Panc1 (cell line): Measurements from ENCODE around the gene APOBEC2. TPM values are rescaled to one million over a fixed set of nuclear protein-coding genes. Genes with fewer than 3 reads are reported as not detected.

ENCODE experiments used
- ATAC-seq: fragments of 200-7000 bp; cut with Tn5 transposase; 2 replicates; pipeline ENCODE4 v1.9.1; 2020; ENCODE audit warnings: mild to moderate bottlenecking, moderate library complexity
- BruUV-seq: library from RNA; stranded (reverse); fragments of 400-500 nt; replicated peaks from 2 replicates; lab custom pipeline; 2021; lab: Mats Ljungman, UMichigan
- CTCF ChIA-PET: fragments of 300-600 bp; sonication (Branson Sonifier 250); formaldehyde crosslinking; loops from one replicate; lab custom pipeline; 2022; ENCODE audit warnings: antibody characterized with exemption; lab: Charles Lee
- POLR2A ChIA-PET: fragments of 300-600 bp; sonication (Branson Sonifier 250); formaldehyde crosslinking; loops from one replicate; lab custom pipeline; 2022; ENCODE audit warnings: antibody characterized with exemption; lab: Charles Lee
- DNase-seq: peaks from one replicate; pipeline ENCODE4 v3.0.0-alpha.2; 2010; ENCODE audit warnings: low read depth, low spot score
- H3K27ac ChIP-seq: 2 replicates; pipeline ENCODE4 v1.5.1; 2011; ENCODE audit warnings: mild to moderate bottlenecking, low read length, inconsistent platforms
- H3K27me3 ChIP-seq: fragments of 200-500 bp; sonication (Bioruptor generic); 2 replicates; pipeline ENCODE4 v1.6.0; 2014; ENCODE audit warnings: low read length, inconsistent platforms; ENCODE audit not compliant: control insufficient read depth, insufficient read depth
- H3K36me3 ChIP-seq: fragments of 200-500 bp; sonication (Bioruptor generic); 2 replicates; pipeline ENCODE4 v1.5.1; 2014; ENCODE audit warnings: inconsistent platforms, mild to moderate bottlenecking, low read length, moderate library complexity; ENCODE audit not compliant: control insufficient read depth, insufficient read depth
- H3K4me1 ChIP-seq: 2 replicates; pipeline ENCODE4 v1.5.1; 2011; ENCODE audit warnings: inconsistent platforms, mild to moderate bottlenecking, low read length, moderate library complexity; ENCODE audit not compliant: control insufficient read depth, insufficient read depth
- H3K4me3 ChIP-seq, 2 experiments: 2 replicates each; pipeline ENCODE4 v1.5.1; 2011 to 2012; ENCODE audit warnings: low read depth in 2 of 2, low read length in 2 of 2, mild to moderate bottlenecking in 2 of 2, inconsistent platforms in 1 of 2, moderate library complexity in 1 of 2
- H3K9me3 ChIP-seq: fragments of 200-500 bp; sonication (Bioruptor generic); 2 replicates; pipeline ENCODE4 v1.5.1; 2014; ENCODE audit warnings: low read depth, mild to moderate bottlenecking, inconsistent platforms, low read length, moderate library complexity; ENCODE audit not compliant: control insufficient read depth, insufficient read depth
- POLR2AphosphoS5 ChIP-seq: IDR thresholded peaks from 2 replicates; pipeline ENCODE4 v1.6.1; 2012; ENCODE audit warnings: mild to moderate bottlenecking, low read depth, low read length, moderate library complexity
- SIN3A ChIP-seq: IDR thresholded peaks from 2 replicates; pipeline ENCODE4 v1.6.1; 2012; ENCODE audit warnings: low read depth, mild to moderate bottlenecking, low read length, moderate library complexity, borderline replicate concordance; ENCODE audit not compliant: insufficient read depth
- TCF7L2 ChIP-seq: IDR thresholded peaks from 2 replicates; pipeline ENCODE4 v1.6.1; 2011; ENCODE audit warnings: mild to moderate bottlenecking, low read depth, low read length, inconsistent platforms
- in situ Hi-C: cut with HindIII; loops from 2 replicates; pipeline ENCODE4 v1.10.0; 2016; ENCODE audit warnings: low sequenced_read_pairs, low pct_unique_long_range_greater_than_20kb
- intact Hi-C: fragments of 100-400 bp; cut with micrococcal nuclease; formaldehyde crosslinking; loops from one replicate; pipeline ENCODE4 v1.10.0; 2022; ENCODE audit not compliant: unreplicated experiment
- total RNA-seq: library from RNA; stranded (reverse); gene quantifications from one replicate; pipeline ENCODE4 v1.2.1, GENCODE V29; 2021; ENCODE audit not compliant: unreplicated experiment
- TF ChIP-seq, protein P1 (sequence below), 2 experiments: IDR thresholded peaks; 2 replicates each; pipeline ENCODE4 v1.6.1; 2011 to 2012; ENCODE audit warnings: low read depth in 2 of 2, control low read depth in 1 of 2, low read length in 1 of 2, mild to moderate bottlenecking in 1 of 2, moderate library complexity in 1 of 2; ENCODE audit not compliant: insufficient read depth in 1 of 2
- TF ChIP-seq, protein P2 (sequence below): fragments of 450-650 bp; IDR thresholded peaks from 2 replicates; pipeline ENCODE4 v1.5.1; 2017; ENCODE audit warnings: mild to moderate bottlenecking

Gene APOBEC2
- total RNA-seq, 1 experiment from 2014 or later = not detected

- no peak overlapping the region for H3K27ac ChIP-seq
- no peak overlapping the region for H3K4me3 ChIP-seq
- DNase-seq (no peak), ATAC-seq (no peak)
- no peaks in the 10 kb centered on the region for H3K27me3 ChIP-seq
- ChIA-PET POLR2A (no interaction called here), CTCF (no interaction called here)
- intact Hi-C loops (loop anchor here (10.0 kb wide), 1 partner anchor 64 kb away; the partner anchor contains the start of gene TREM2), in situ Hi-C loops (no loop called here)
- H3K4me1 ChIP-seq = no peaks in the 10 kb centered on the region
- BruUV-seq = no TSS peak
- peaks cover 27% of the 10 kb centered on the region for H3K36me3 ChIP-seq
- no peak for TF ChIP-seq SIN3A
- no peak for TF ChIP-seq POLR2AphosphoS5
- TF ChIP-seq, protein P1, sequence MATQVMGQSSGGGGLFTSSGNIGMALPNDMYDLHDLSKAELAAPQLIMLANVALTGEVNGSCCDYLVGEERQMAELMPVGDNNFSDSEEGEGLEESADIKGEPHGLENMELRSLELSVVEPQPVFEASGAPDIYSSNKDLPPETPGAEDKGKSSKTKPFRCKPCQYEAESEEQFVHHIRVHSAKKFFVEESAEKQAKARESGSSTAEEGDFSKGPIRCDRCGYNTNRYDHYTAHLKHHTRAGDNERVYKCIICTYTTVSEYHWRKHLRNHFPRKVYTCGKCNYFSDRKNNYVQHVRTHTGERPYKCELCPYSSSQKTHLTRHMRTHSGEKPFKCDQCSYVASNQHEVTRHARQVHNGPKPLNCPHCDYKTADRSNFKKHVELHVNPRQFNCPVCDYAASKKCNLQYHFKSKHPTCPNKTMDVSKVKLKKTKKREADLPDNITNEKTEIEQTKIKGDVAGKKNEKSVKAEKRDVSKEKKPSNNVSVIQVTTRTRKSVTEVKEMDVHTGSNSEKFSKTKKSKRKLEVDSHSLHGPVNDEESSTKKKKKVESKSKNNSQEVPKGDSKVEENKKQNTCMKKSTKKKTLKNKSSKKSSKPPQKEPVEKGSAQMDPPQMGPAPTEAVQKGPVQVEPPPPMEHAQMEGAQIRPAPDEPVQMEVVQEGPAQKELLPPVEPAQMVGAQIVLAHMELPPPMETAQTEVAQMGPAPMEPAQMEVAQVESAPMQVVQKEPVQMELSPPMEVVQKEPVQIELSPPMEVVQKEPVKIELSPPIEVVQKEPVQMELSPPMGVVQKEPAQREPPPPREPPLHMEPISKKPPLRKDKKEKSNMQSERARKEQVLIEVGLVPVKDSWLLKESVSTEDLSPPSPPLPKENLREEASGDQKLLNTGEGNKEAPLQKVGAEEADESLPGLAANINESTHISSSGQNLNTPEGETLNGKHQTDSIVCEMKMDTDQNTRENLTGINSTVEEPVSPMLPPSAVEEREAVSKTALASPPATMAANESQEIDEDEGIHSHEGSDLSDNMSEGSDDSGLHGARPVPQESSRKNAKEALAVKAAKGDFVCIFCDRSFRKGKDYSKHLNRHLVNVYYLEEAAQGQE (IDR thresholded peaks at IDR 0.05; ENCODE audit: insufficient read depth in 1 of 2, low read depth in 2 of 2, low read length in 1 of 2) = no peak
- TF ChIP-seq TCF7L2 = no peak
- TF ChIP-seq, protein P2, sequence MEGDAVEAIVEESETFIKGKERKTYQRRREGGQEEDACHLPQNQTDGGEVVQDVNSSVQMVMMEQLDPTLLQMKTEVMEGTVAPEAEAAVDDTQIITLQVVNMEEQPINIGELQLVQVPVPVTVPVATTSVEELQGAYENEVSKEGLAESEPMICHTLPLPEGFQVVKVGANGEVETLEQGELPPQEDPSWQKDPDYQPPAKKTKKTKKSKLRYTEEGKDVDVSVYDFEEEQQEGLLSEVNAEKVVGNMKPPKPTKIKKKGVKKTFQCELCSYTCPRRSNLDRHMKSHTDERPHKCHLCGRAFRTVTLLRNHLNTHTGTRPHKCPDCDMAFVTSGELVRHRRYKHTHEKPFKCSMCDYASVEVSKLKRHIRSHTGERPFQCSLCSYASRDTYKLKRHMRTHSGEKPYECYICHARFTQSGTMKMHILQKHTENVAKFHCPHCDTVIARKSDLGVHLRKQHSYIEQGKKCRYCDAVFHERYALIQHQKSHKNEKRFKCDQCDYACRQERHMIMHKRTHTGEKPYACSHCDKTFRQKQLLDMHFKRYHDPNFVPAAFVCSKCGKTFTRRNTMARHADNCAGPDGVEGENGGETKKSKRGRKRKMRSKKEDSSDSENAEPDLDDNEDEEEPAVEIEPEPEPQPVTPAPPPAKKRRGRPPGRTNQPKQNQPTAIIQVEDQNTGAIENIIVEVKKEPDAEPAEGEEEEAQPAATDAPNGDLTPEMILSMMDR = no peak
- no peaks in the 10 kb centered on the region for H3K9me3 ChIP-seq
These were observed 47.9 kb downstream of the APOBEC2 start for GRCh38 chr6:41100871-41101287.

DNA sequence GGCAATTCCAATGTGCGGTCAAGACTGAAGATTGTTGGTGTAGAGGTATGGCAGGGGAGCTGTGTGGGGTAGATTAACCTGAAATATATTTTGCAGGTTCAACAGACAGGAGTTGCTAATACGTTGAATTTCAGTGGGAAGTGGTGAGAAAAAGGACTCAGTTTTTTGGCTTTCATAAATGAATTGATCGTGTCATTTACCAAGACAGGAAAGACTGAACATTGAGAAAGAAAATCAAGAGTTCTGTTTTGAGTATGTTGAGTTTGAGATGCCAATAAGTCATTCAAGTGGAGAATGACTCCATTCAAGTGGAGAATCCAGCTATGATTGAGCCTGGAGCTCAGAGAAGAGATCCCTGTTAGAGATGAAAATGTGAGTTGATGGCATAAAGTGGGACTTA, 50.8 kb downstream of the APOBEC2 start:
- intact Hi-C loops = loop anchor here (10.0 kb wide), 1 partner anchor 61 kb away; the partner anchor contains the start of gene TREM2
- no peaks in the 10 kb centered on the region for H3K9me3 ChIP-seq
- no TSS peak for BruUV-seq
- H3K27ac ChIP-seq = no peak overlapping the region
- ChIA-PET POLR2A (no interaction called here), CTCF (interaction anchor here (0.7 kb wide), 1 partner anchor 234 kb away, joined by 5 read pairs; no protein-coding TSS in a partner anchor)
- no peaks in the 10 kb centered on the region for H3K27me3 ChIP-seq
- ATAC-seq (no peak), DNase-seq (no peak)
- H3K4me3 ChIP-seq = no peak overlapping the region
- TF ChIP-seq, protein P1 (IDR thresholded peaks at IDR 0.05; ENCODE audit: insufficient read depth in 1 of 2, low read depth in 2 of 2, low read length in 1 of 2) = no peak
- TF ChIP-seq, protein P2 = no peak
- TF ChIP-seq SIN3A = no peak
- TF ChIP-seq TCF7L2 = no peak
- no peak for TF ChIP-seq POLR2AphosphoS5
- H3K4me1 ChIP-seq = no peaks in the 10 kb centered on the region
- H3K36me3 ChIP-seq = peaks cover 6% of the 10 kb centered on the region; the same call in 1 of the 2 replicates
- in situ Hi-C loops = no loop called here
